Thyroid gland (tissue), 4 donors: ENCODE data around the gene MED27. TPM values are rescaled to one million over a fixed set of nuclear protein-coding genes. Genes with fewer than 3 reads are reported as not detected.

Experiments used
- DNase-seq, 2 donors: peaks; one replicate each; pipeline ENCODE4 v3.0.0-alpha.2; 2019
- H3K27ac ChIP-seq, 3 donors: fragments of 200-600 bp; sonication (generic); 1 replicate in 2 of 3; 2 replicates in 1 of 3; pipeline ENCODE4 v1.5.1; 2016 to 2019; ENCODE audit warnings: mild to moderate bottlenecking in 1 of 3, moderate library complexity in 1 of 3
- H3K27me3 ChIP-seq: fragments of 200-600 bp; sonication (generic); one replicate; pipeline ENCODE4 v1.5.1; 2019
- H3K36me3 ChIP-seq, 2 donors: fragments of 200-600 bp; sonication (generic); one replicate each; pipeline ENCODE4 v1.5.1; 2016 to 2019
- H3K4me1 ChIP-seq, 2 donors: fragments of 200-600 bp; sonication (generic); one replicate each; pipeline ENCODE4 v1.5.1; 2017 to 2019
- H3K4me3 ChIP-seq, 3 donors: fragments of 200-600 bp; sonication (generic); replicated peaks in 1 of 3; 1 replicate in 2 of 3; 2 replicates in 1 of 3; pipeline ENCODE4 v1.5.1; 2016; ENCODE audit warnings: mild to moderate bottlenecking in 1 of 3
- H3K9me3 ChIP-seq: fragments of 200-600 bp; sonication (generic); one replicate; pipeline ENCODE4 v1.5.1; 2017
- CTCF ChIP-seq, 6 experiments: fragments of 200-600 bp in 3 of 6; fragments of 450-650 bp in 3 of 6; sonication (generic) in 3 of 6; IDR thresholded peaks; one replicate each; pipeline ENCODE4 v1.5.1; 2016 to 2019; ENCODE audit warnings: antibody characterized with exemption in 6 of 6, mild to moderate bottlenecking in 2 of 6, inconsistent platforms in 1 of 6, moderate library complexity in 1 of 6
- POLR2A ChIP-seq, 2 donors: fragments of 450-650 bp; IDR thresholded peaks; one replicate each; pipeline ENCODE4 v1.6.1; 2017; ENCODE audit warnings: antibody characterized with exemption in 2 of 2, mild to moderate bottlenecking in 2 of 2, moderate library complexity in 1 of 2
- WGBS, 2 donors: methylation state at CpG; one replicate each; pipeline ENCODE4 v1.1.5; 2017; 5-methylcytosine and 5-hydroxymethylcytosine counted together
- intact Hi-C: fragments of 100-400 bp; cut with DNase I; formaldehyde crosslinking; loops from one replicate; pipeline ENCODE4 v1.15.1; 2023
- total RNA-seq, 4 donors: library from RNA; depleted of rRNA; stranded (reverse); fragments of >200 nt; gene quantifications; one replicate each; pipeline ENCODE4 v1.2.3, GENCODE V29; 2016

MED27 gene
- total RNA-seq, 4 donors from 2014 or later: 15.3 to 19.5 (median 16.7) TPM

GRCh38 chr9:131887680-131888079 lies 192.0 kb downstream of the MED27 start:
- intact Hi-C loops: no loop called here
- DNase-seq: peak; percentile 33 to 53
- peaks cover 51 to 71% of the 10 kb centered on the region in 2 donors for H3K4me1 ChIP-seq
- TF ChIP-seq POLR2A (IDR thresholded peaks at IDR 0.05): no peak
- TF ChIP-seq CTCF (IDR thresholded peaks at IDR 0.05): no peak
- no peaks in the 10 kb centered on the region for H3K9me3 ChIP-seq
- H3K27ac ChIP-seq: peak overlapping the region in 2 of 3 donors; percentile 8 to 52
- no peaks in the 10 kb centered on the region for H3K27me3 ChIP-seq
- no peaks in the 10 kb centered on the region for H3K36me3 ChIP-seq
- WGBS, 2 donors: 34 to 63% methylated on average over 2 of the region's 2 CpGs
- no peak overlapping the region for H3K4me3 ChIP-seq

- Histone ChIP-seq H3K9me3 (no peaks in the 10 kb centered on the region), H3K27ac (no peak overlapping the region), H3K27me3 (no peaks in the 10 kb centered on the region), H3K4me3 (no peak overlapping the region), H3K36me3 (no peaks in the 10 kb centered on the region), H3K4me1 (peaks cover 51 to 63% of the 10 kb centered on the region in 2 donors)
- WGBS, 2 donors: 71 to 72% methylated on average over 2 of the region's 2 CpGs
- no peak for DNase-seq
- TF ChIP-seq POLR2A (IDR thresholded peaks at IDR 0.05): no peak
- TF ChIP-seq CTCF (IDR thresholded peaks at IDR 0.05): no peak
- intact Hi-C loops: no loop called here
These were observed 192.8 kb downstream of the MED27 start for GRCh38 chr9:131886826-131887225.

GRCh38 chr9:131885144-131885609 lies 194.5 kb downstream of the MED27 start:
- H3K4me3 ChIP-seq: no peak overlapping the region
- no peaks in the 10 kb centered on the region for H3K36me3 ChIP-seq
- DNase-seq: peak; percentile 95 to 97
- TF ChIP-seq POLR2A (IDR thresholded peaks at IDR 0.05) (no peak), CTCF (IDR thresholded peaks at IDR 0.05) (no peak)
- peaks cover 50 to 58% of the 10 kb centered on the region in 2 donors for H3K4me1 ChIP-seq
- WGBS, 2 donors: 19 to 36% methylated on average over 6 of the region's 6 CpGs
- no peaks in the 10 kb centered on the region for H3K9me3 ChIP-seq
- H3K27me3 ChIP-seq: no peaks in the 10 kb centered on the region
- intact Hi-C loops: no loop called here
- H3K27ac ChIP-seq: peak overlapping the region; percentile 59 to 80 (median 63)

GRCh38 chr9:131884222-131884621 lies 195.4 kb downstream of the MED27 start:
- no peak for DNase-seq
- intact Hi-C loops: no loop called here
- Histone ChIP-seq H3K27ac (peak overlapping the region in 2 of 3 donors; percentile 63 to 80), H3K4me1 (peaks cover 41 to 48% of the 10 kb centered on the region in 2 donors), H3K27me3 (no peaks in the 10 kb centered on the region), H3K4me3 (no peak overlapping the region), H3K36me3 (no peaks in the 10 kb centered on the region), H3K9me3 (no peaks in the 10 kb centered on the region)
- TF ChIP-seq POLR2A (IDR thresholded peaks at IDR 0.05) (no peak), CTCF (IDR thresholded peaks at IDR 0.05) (no peak)
- WGBS, 2 donors: 57 to 74% methylated on average over 1 of the region's 1 CpG

GRCh38 chr9:131880833-131881583 lies 198.7 kb downstream of the MED27 start:
- TF ChIP-seq POLR2A (IDR thresholded peaks at IDR 0.05) (no peak), CTCF (IDR thresholded peaks at IDR 0.05) (no peak)
- intact Hi-C loops: no loop called here
- H3K27me3 ChIP-seq: no peaks in the 10 kb centered on the region
- H3K27ac ChIP-seq: no peak overlapping the region
- WGBS, 2 donors: 87 to 92% methylated on average over 4 of the region's 4 CpGs
- H3K9me3 ChIP-seq: no peaks in the 10 kb centered on the region
- peaks cover 12 to 18% of the 10 kb centered on the region in 2 donors for H3K4me1 ChIP-seq
- DNase-seq: no peak
- no peak overlapping the region for H3K4me3 ChIP-seq
- no peaks in the 10 kb centered on the region for H3K36me3 ChIP-seq
